HG03108 (cell line): ENCODE results near the gene CCL27.

Experiments
- ATAC-seq: cut with Tn5 transposase; IDR thresholded peaks from one replicate; pipeline ENCODE4 v1.9.1; 2021; ENCODE audit warnings: moderate library complexity; ENCODE audit not compliant: unreplicated experiment

Gene CCL27

DNA sequence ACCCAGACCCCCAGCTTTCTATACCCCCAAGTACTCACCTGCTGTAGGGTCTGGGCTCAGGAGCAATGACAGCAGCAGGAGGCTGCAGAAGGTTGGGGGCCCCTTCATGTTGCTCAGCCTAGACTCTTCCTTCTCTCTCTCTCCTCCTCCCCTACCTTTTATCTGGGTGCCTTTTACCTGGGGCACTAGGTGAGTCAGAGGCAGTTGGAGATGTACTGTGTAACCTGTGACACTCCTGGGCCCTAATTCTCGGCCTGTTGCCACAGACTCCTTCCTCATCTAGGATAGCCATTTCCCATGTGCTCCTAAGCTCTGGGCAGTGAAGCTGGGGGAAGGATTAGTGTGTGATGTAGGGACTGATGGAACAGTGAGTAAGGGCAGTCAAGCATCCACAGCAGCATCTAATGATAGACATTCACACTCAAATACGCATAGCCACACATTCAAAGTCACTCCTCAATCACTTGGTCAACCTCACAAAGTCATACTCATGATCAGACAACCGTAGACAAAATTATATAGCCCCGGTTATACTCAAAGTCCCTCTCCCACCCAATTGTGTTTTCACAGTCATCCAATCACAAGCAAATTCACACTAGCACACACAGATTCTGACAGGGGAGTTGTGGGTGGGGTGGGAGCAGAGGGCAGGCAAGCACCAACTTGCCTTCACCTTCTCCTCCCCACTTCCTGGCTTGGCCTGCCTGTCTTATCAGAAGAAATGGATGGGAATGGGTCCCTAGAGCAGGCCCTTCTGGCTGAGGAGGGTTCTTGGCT is at the start of gene CCL27:
Gene CCL27 (minus strand): TSS at position 132 of the 777 bp plus-strand sequence. CDS start 24 bp downstream, at position 108.
- no peak for ATAC-seq

DNA sequence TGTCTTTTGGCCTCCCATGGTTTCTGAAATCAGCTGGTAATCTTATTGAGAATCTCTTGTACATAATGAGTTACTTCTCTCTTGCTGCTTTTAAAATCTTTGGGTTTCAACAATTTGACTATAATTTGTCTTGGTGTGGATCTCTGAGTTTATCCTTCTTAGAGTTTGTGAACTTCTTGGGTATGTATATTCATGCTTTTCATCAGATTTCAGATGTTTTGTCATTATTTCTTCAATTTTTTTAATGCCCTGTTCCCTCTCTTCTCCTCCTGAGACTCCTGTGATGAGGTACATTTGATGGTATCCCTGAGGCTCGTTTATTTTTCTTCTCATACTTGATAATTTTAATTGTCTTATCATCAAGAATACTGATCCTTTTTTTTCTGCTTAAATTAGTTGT is 49.7 kb upstream of the CCL27 start:
- ATAC-seq = no peak

DNA sequence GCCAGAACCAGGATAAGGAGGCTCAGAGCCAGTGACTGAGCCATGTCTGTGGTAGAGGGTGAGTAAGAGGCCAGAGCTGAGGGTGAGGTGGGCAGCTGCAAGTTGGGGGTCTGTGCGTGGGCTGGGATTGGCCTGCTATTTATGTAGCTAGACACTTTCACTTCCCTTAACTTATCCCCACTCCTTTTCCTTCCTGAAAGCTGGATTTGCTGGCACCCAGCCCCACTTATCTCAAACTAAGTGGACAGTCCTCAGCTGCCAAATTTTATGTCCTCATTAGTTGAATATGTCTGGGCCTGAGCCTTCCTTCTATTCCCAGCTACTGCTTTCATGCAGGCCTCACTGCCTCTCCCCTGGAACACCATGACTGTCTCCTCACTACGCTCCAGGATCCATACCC is 47.6 kb upstream of the CCL27 start, which contains the start of gene CCL21:
Gene CCL21 (minus strand): TSS at position 114 of the 400 bp plus-strand sequence. CDS start 70 bp downstream, at position 44.
- ATAC-seq = no peak

GRCh38 chr9:34709196-34709978 is 46.9 kb upstream of the CCL27 start:
- ATAC-seq = no peak

DNA sequence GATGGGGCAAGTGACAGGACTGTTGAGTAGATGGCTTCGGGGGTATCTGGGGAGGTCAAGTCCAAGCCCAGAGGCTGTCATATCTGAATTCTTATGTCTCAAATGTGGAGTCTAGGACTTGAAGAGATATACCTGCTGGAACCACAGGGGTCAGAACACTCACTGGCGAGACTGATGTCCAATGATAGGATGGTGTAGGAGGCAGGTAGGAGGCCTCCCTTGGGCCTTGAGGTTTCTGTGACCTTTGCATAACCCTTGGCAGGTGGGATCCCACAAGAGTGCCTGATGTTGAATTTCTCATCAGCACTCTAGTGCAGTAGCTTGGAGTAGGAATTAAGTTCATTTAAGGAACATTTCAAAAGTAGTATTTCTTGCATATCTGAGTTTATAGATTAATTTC is 44.7 kb upstream of the CCL27 start:
- no peak for ATAC-seq

DNA sequence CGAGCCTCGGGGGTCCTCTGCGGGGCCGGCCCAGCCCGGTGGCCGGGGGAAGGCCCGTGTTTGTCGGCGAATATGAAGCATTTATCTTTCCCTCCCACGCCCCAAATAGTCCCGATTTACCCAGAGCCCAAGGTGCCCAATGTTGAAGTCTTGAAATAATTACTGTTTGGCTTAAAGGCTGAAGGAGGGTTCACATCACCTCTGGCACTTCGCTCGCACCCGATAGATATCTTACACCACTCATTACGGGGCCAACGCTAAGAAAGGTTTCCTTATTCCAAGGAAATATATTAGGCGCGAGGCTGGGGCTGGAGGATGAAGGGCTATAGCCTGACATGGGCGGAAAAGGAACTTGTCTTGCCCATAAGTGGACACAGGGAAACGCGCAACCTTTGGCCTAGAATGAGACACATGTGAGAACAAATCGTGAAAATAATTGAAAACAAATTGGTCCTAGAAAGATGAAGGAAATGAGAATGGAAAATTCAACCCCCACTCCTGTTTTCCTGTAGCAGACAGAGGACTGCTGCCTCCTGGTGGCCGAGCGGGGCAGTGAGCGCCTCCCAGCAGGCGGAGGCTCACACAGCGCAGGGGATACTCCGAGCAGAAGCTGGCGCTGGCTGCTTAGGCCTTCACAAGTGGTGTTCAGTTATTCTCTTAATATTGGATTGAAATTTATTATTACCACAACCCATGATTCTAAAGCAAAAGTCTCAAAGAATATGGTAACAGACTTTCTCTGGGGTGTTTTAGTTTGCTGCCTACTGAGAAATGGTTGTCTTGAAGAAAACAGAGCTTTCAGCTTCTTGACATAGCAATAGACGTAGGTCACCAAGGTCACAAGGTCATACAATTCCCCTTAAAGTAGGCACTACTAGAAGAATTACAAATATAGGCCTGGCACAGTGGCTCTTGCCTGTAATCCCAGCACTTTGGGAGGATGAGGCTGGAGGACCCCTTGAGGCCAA is 39.6 kb upstream of the CCL27 start:
- ATAC-seq = peak; percentile 75

DNA sequence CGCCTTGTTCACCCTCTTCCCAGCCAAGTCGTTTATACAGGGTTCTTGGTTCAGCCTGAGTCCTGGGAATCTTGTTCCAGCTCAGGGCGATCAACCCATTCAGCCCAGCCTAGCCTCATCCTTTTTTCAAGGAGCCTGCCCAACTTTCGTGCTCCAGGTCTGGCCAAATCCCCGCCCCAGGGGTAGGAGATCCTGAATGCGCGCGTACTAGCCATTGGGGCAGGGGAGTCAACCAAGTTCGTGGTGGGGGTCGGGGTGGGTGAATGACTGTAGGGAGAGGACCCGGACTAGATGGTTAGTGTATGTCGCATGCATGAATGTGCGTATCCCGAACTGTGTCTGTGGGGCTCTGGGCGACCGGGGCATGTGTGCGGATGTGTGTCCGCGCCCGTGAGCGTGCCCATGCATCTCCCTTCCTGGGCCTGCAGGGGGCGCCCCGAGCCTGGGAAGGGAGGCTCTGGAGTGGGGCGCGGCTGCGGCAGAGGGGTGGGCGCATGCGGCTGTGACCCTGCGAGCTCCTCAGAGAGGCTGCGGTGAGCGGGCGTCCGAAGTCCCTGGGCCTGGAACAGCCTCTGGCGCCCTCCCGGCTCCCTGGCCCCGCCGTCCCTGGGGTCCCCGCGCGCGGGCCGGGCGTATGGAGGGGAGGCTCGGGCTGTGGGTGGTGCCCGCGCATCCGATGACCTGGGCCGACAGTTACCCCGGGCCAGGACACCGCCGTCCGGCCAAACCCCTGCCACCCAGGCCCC is 38.7 kb upstream of the CCL27 start:
- no peak for ATAC-seq

- ATAC-seq = no peak
These were observed 32.4 kb upstream of the CCL27 start for GRCh38 chr9:34694811-34695210.

- ATAC-seq = no peak
These were observed 31.1 kb upstream of the CCL27 start for GRCh38 chr9:34693560-34693959.

- ATAC-seq = no peak
These were observed 29.5 kb upstream of the CCL27 start for GRCh38 chr9:34691936-34692315.

DNA sequence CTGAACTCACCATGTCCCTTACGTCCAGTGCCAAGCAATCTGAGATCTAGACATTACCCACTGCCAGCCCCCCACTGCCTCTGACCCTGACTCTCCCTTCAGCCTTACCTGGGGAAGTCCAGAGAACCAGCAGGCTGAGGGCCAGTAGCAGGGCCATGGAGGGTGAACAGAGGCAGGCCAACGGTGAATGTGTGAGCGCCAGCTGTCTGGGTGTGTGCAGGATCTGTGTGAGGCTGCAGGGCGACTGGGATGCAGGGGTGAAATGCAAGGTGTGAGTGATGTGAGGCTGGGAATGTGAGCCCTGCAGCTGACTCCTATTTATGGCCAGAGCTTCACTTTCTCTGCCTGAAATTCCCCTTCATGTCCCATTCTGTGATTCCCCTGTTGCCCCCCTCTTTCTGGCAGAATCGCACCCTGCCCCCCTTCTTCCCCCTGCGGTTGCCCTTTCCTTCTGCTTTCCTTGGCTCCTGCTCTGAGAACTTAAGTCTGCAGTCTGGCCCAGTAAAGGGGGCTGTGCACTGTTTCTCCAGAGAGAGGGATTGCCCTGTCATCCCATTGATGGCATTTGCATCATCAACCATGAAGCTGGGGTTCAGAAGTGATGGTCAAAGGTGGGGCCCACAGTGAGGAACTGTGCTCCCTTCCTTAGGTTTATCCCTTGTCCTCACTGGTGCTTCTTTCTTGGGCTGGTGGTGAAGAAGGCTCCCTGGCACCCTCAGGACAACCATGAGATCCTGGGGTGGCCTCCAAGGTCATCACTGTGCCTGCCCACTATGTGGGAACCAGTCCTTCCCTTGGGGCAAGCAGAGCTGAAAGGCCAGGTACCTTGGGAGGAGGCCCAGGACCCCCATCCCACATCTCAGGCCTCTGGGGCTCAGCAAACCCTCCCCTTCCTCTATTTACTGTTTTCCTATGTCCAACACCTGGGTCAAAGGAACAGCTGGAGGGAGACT is 28.8 kb upstream of the CCL27 start, which contains the start of gene CCL19:
Gene CCL19 (minus strand): TSS at position 294 of the 953 bp plus-strand sequence. CDS start 137 bp downstream, at position 157.
- no peak for ATAC-seq

DNA sequence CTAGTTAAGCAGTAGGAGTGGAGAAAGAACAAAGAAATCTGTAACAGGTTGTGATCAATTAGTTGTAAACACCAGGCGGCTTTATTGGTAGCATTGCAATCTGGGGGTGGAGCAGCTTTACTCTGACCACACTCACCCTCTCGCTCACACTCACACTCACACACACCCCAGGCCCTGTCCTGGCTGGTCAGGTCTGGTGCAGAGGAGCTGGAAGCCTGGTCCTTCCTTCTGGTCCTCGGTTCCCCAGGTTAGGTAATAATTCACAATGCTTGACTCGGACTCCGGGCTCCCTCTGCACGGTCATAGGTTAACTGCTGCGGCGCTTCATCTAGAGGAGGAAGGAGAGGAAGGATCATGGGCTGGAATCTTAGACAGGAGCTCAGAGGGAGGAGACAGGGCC is 27.1 kb upstream of the CCL27 start:
- no peak for ATAC-seq

- ATAC-seq = no peak
These were observed 26.6 kb upstream of the CCL27 start for GRCh38 chr9:34689116-34689470.

DNA sequence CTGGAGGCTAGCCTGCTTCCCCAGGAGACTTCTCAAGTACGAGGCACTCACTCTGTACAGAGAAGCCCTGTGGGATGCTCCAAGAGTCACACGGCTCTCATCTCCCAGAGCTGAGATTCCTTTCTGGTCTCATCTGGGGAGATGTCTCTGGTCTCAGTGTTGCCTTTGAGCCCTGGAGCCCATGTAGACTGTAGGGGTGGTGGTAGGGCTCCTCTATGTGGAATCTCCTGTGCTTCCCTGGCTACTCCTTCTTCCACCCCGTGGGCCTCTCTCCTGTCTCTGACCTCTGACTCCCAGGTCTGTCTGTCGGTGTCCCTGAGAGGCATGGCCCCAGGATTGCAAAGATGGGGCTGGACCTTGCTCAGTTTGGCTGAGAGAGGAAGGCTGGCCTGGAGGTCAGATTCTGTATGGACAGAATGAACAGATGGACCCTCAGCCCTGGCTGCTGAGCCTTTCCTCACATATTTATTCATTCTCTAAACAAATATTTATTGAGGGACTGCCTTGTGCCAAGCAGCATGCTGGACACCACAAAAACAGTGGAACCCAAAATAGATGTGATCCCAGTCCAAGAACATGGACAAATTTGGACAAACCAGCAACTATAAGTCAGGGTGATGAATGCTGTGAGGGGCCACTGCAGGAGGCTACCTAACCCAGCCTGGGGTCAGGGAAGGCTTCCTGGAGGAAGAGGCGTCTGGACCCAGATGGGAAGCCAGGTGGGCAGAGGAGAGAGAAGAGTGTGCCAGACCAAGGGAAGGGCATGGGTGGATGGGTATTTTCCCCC is 26.1 kb upstream of the CCL27 start:
- ATAC-seq = no peak

DNA sequence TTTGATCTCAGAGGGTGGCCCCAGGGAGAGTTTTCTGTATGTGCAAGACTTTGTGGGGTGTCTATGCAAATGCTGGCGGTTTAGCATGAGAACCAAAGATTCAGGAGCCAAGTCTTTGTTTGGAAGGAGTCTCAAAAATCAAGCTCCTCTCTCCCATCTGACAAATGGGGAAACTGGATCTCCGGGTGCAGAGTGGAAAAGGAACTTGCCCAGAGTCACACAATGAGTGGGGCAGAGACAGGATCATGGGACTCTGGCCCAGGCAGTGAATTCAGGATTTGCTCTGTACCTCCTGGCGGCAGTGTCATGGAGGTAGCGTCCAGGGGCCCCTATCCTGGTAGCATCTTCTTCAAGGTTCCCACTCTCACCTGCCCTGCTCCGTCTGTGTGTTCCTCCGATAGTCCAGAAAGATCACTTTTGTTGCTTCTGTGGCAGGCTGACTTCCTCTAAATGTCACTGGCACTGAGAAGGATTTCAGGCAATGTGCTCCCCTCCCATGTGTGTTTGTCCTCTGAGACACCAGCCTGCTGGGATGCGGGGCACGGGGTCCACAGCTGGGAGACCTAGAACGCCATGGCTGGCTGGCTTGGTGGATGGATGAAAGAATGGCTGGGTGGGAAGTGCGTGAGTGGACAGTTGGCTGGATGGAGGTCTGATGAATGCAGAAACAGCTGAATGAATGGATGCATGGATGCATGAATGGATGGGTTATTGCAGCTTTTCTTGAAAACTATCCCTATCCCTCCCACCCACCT is 25.0 kb upstream of the CCL27 start:
- ATAC-seq = no peak

DNA sequence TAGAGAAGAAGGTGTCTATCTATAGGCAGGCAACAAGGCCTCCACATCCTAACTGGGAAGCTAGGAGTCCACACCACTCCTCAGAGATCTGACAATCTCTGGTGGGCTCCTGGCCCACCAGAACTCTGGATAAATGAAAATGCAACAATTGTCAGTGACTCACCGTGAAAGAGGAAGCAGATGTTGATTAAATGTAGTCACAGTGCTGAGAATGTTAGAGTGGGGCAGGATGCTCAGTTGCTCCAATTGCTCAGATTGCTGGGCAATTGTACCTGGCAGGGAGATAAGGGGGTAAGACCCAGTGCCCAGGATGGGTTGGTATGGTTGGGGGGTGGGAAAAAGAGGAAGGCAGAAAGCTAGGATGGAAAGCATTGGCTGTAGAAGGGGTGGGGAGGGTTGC is 24.3 kb upstream of the CCL27 start:
- no peak for ATAC-seq

GRCh38 chr9:34686231-34686630 is 23.8 kb upstream of the CCL27 start:
- ATAC-seq = no peak

- no peak for ATAC-seq
These were observed 23.1 kb upstream of the CCL27 start for GRCh38 chr9:34685591-34685990.
